Islet of Langerhans (tissue), 1 donor: ENCODE results near the gene SERINC2.
"Not testable (repeated sequence)": the region's sequence is repeated elsewhere in the genome, so short reads cannot be mapped to it uniquely, and the experiment has no call there.

Experiments
- FAIRE-seq: peaks from one replicate; lab custom pipeline; 2011; peaks lifted over from hg19 to GRCh38; lab: Jason Lieb, UNC

SERINC2 gene

GRCh38 chr1:31471452-31472313 is 58.7 kb downstream of the SERINC2 start:
- FAIRE-seq, result peak; percentile 84

- FAIRE-seq, result not testable (repeated sequence)
Observed at GRCh38 chr1:31472314-31472651, 59.3 kb downstream of the SERINC2 start.

GRCh38 chr1:31472673-31473072 is 59.7 kb downstream of the SERINC2 start:
- not testable (repeated sequence) for FAIRE-seq

GRCh38 chr1:31473508-31473907 is 60.5 kb downstream of the SERINC2 start:
- not testable (repeated sequence) for FAIRE-seq

GRCh38 chr1:31474567-31474966 is 61.6 kb downstream of the SERINC2 start:
- not testable (repeated sequence) for FAIRE-seq

- FAIRE-seq, result no peak
Observed at GRCh38 chr1:31476891-31477846, 64.2 kb downstream of the SERINC2 start.

GRCh38 chr1:31478167-31478566 is 65.2 kb downstream of the SERINC2 start:
- no peak for FAIRE-seq

- no peak for FAIRE-seq
Observed at GRCh38 chr1:31479811-31480210, 66.8 kb downstream of the SERINC2 start.

- not testable (repeated sequence) for FAIRE-seq
Observed at GRCh38 chr1:31480426-31480825, 67.4 kb downstream of the SERINC2 start.

GRCh38 chr1:31482482-31483011 is 69.5 kb downstream of the SERINC2 start:
- no peak for FAIRE-seq

- peak; percentile 93 for FAIRE-seq
Observed at GRCh38 chr1:31483012-31483946, 70.3 kb downstream of the SERINC2 start.
